MG63 (cell line): Measurements from ENCODE around the gene COPS4. TPM values are rescaled to one million over a fixed set of nuclear protein-coding genes. Genes with fewer than 3 reads are reported as not detected.
"Not testable (repeated sequence)": the region's sequence is repeated elsewhere in the genome, so short reads cannot be mapped to it uniquely, and the experiment has no call there.

Source experiments
- DNase-seq: peaks from one replicate; pipeline ENCODE4 v3.0.0-alpha.2; 2020
- H3K27me3 ChIP-seq: fragments of 250-450 bp; sonication (Bioruptor Pico); 2 replicates; pipeline ENCODE4 v1.5.1; 2020; ENCODE audit warnings: mild to moderate bottlenecking, moderate library complexity
- H3K36me3 ChIP-seq: fragments of 250-450 bp; sonication (Bioruptor Pico); 2 replicates; pipeline ENCODE4 v1.5.1; 2020; ENCODE audit warnings: mild to moderate bottlenecking, moderate library complexity
- H3K4me3 ChIP-seq: fragments of 250-450 bp; sonication (Bioruptor Pico); 2 replicates; pipeline ENCODE4 v1.5.1; 2020; ENCODE audit warnings: mild to moderate bottlenecking, moderate library complexity
- H3K9me3 ChIP-seq: fragments of 250-450 bp; sonication (Bioruptor Pico); 2 replicates; pipeline ENCODE4 v1.5.1; 2020; ENCODE audit warnings: mild to moderate bottlenecking, moderate library complexity
- total RNA-seq: library from RNA; depleted of rRNA; stranded (reverse); fragments of >200 nt; shearing (Covaris generic); gene quantifications from 2 replicates; pipeline ENCODE4 v1.2.3, GENCODE V29; 2014; ENCODE audit warnings: low replicate concordance

The COPS4 gene
- total RNA-seq, 1 experiment from 2014 or later, result 127 TPM

GRCh38 chr4:83065266-83065665, 30.3 kb downstream of the COPS4 start:
- H3K36me3 ChIP-seq, result peaks cover 3% of the 10 kb centered on the region
- H3K9me3 ChIP-seq, result no peaks in the 10 kb centered on the region
- H3K4me3 ChIP-seq, result no peak overlapping the region
- H3K27me3 ChIP-seq, result no peaks in the 10 kb centered on the region
- DNase-seq, result no peak

DNA sequence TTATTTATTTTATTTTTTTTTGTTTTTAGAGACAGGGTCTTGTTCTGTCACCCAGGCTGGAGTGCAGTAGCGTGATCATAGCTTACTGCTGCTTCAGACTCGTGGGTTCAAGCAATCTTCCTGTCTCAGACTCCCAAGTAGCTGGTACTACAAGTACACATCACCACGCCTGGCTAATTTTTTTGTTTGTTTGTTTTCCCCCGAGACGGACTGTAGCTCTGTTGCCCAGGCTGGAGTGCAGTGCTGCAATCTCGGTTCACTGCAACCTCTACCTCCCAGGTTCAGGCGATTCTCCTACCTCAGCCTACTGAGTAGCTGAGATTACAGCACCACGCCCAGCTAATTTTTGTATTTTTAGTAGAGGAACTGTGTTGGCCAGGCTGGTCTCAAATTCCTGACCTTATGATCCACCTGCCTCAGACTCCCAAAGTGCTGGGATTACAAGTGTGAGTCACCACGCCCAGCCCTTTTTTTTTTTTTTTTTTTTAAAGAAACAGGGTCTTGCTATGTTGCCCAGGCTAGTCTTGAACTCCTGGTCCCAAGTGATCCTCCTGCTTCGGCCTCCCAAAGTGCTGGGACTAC, 32.2 kb downstream of the COPS4 start:
- Histone ChIP-seq H3K4me3 (no peak overlapping the region), H3K9me3 (no peaks in the 10 kb centered on the region), H3K27me3 (no peaks in the 10 kb centered on the region), H3K36me3 (peaks cover 3% of the 10 kb centered on the region)
- no peak for DNase-seq

DNA sequence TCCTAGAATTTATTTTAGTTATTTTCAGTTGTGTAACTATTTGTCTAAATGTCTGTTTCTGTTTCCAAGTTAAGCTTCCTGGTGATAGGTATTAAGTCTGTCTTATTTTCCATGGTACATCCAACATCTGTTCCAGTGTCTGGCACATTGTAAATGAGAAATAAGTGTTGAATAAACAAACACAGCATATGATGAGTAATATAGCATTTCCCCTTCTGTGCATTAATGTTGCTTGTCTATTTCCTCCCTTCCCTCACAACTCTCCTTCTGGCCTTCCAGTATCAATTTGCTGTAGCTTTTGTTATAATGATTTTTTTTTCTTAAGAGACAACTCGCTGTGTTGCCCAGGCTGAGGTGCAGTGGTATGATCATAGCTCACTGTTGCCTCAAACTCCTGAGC, 36.1 kb downstream of the COPS4 start:
- Histone ChIP-seq H3K9me3 (no peaks in the 10 kb centered on the region), H3K27me3 (no peaks in the 10 kb centered on the region), H3K36me3 (peaks cover 10% of the 10 kb centered on the region), H3K4me3 (no peak overlapping the region)
- DNase-seq, result no peak

GRCh38 chr4:83074086-83074704, 39.2 kb downstream of the COPS4 start:
- H3K4me3 ChIP-seq, result no peak overlapping the region
- no peaks in the 10 kb centered on the region for H3K27me3 ChIP-seq
- no peak for DNase-seq
- no peaks in the 10 kb centered on the region for H3K9me3 ChIP-seq
- H3K36me3 ChIP-seq, result peaks cover 7% of the 10 kb centered on the region

- not testable (repeated sequence) for H3K4me3 ChIP-seq, H3K27me3 ChIP-seq, DNase-seq, H3K36me3 ChIP-seq, H3K9me3 ChIP-seq
Observed at GRCh38 chr4:83074783-83075182, 39.8 kb downstream of the COPS4 start.

- peaks cover 7% of the 10 kb centered on the region for H3K36me3 ChIP-seq
- no peak for DNase-seq
- no peaks in the 10 kb centered on the region for H3K27me3 ChIP-seq
- no peaks in the 10 kb centered on the region for H3K9me3 ChIP-seq
- no peak overlapping the region for H3K4me3 ChIP-seq
Observed at GRCh38 chr4:83075311-83076095, 40.5 kb downstream of the COPS4 start.

DNA sequence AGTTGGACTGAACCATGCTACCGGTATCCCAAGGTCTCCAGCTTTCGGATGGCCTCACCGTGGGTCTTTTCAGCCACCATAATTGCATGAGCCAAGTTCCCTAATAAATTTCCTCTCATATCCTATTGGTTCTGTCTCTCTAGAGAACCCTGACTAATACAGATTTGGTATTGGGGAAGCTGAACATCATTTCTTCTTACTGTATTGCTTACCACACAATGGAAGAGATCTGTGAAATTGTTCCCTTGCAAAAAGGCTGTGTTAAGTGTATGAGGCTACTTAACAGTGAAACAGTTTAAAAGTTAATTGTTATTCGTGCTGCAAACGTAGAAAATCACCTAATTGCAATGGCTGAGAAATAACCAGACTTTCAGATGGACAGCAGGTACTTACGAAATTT, 45.6 kb downstream of the COPS4 start:
- DNase-seq, result no peak
- Histone ChIP-seq H3K27me3 (no peaks in the 10 kb centered on the region), H3K4me3 (no peak overlapping the region), H3K9me3 (no peaks in the 10 kb centered on the region), H3K36me3 (peaks cover 4% of the 10 kb centered on the region; the same call in 1 of the 2 replicates)

DNA sequence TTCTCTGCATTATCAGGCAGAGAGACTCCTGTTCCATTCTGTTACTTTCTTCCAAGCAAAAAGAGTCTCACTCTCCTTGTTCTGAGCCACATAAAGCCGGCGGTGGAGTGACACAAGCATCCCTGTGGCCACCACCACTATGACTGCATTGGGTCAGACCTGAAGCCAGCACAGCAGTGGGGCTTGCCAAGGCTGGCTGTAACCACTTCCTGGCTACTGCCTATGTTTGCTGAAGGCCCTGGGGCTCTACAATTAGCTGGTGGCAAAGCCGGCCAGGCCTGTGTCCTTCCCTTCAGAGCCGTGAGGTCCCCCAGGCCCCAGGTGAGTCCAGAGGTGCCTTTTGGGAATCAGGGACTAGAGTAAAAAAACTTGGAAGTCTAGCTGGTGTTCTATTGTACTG, 47.8 kb downstream of the COPS4 start:
- DNase-seq, result peak; percentile 46

GRCh38 chr4:83083925-83084475, 49.0 kb downstream of the COPS4 start:
- no peaks in the 10 kb centered on the region for H3K27me3 ChIP-seq
- DNase-seq, result no peak
- no peaks in the 10 kb centered on the region for H3K36me3 ChIP-seq
- no peak overlapping the region for H3K4me3 ChIP-seq
- H3K9me3 ChIP-seq, result no peaks in the 10 kb centered on the region

More for the DNA sequence above, 47.8 kb downstream of the COPS4 start:
- no peak overlapping the region for H3K4me3 ChIP-seq
- no peaks in the 10 kb centered on the region for H3K36me3 ChIP-seq
- no peaks in the 10 kb centered on the region for H3K27me3 ChIP-seq
- H3K9me3 ChIP-seq, result no peaks in the 10 kb centered on the region

DNA sequence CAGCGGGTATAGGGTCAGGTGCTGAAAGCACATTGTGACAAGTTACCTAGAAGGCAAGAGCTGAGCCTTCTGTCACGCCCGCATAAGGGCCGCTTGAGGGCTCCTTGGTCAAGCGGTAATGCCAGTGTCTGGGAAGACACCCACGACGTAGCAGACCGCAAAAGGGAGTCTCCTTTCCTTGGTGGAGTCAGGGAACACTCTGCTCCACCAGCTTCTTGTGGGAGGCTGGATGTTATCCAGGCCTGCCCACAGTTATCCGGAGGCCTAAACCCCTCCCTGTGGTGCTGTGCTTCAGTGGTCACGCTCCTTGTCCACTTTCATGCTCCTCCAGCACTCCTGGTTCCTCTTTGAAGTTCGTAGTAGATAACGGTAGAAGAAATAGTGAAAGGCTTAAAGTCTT, 50.0 kb downstream of the COPS4 start:
- not testable (repeated sequence) for H3K4me3 ChIP-seq, H3K27me3 ChIP-seq, DNase-seq, H3K36me3 ChIP-seq, H3K9me3 ChIP-seq

DNA sequence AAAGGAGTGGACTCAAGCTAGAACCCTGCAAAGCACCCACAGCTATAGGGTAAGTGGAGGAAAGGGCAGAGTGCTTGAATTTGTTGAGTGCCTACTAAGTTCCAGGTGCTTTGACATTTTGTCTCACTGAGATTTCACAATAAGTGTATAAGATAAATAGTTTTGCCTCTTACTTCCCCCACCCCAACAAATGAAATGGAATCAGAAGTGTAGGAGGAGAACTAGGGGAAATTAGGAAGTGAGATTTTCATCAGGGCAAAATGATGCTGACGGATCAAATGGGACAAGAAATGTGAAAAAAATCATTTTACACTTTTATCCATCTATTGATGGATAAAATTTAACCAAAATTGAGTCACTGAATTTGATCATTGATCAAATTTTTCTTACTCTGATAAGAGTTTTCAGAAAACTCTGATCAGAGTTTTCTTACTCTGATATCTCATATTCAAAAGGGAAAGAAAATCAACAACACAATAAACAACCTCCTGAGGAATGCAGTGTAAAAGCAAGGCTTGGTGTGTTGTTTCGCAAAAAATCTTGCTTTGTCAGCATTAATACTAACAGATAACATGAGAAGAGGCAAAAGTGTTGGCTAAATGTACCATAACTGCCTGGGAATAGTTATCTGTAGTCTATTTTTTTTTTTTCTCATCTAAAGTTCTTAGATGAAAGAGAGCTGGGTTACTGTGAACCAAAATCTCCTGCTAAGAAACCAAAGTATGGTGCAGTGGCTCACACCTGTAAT, 54.6 kb downstream of the COPS4 start:
- no peaks in the 10 kb centered on the region for H3K9me3 ChIP-seq
- no peaks in the 10 kb centered on the region for H3K36me3 ChIP-seq
- DNase-seq, result no peak
- no peaks in the 10 kb centered on the region for H3K27me3 ChIP-seq
- H3K4me3 ChIP-seq, result no peak overlapping the region

DNA sequence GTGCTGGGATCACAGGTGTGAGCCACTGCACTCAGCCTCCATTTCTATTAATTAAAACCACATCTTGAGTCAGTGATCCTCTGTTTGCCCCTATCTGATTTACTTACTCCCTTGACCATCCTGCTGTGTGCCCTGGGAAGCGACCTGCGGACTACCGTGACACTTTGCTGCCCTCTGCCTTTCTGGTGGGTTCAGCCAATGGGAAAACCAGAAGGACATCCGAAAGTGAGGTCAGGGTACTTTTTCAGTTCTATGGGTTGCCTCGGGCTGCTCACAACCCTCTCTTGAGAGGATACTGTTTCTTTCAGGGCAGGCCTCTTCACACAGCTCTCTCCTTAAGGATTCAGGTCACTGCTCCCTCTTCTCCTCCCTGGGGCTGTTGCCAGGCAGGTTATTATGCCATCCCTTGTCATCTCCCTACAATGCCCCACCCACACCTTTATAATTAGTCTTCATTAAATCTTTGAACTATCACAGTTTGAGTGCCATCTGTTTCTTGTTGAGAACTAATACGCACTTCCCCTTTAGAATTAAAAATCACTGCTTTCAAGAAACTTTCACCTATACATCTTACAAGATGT, 58.2 kb downstream of the COPS4 start:
- DNase-seq, result no peak
- no peak overlapping the region for H3K4me3 ChIP-seq
- H3K36me3 ChIP-seq, result no peaks in the 10 kb centered on the region
- H3K9me3 ChIP-seq, result no peaks in the 10 kb centered on the region
- no peaks in the 10 kb centered on the region for H3K27me3 ChIP-seq

DNA sequence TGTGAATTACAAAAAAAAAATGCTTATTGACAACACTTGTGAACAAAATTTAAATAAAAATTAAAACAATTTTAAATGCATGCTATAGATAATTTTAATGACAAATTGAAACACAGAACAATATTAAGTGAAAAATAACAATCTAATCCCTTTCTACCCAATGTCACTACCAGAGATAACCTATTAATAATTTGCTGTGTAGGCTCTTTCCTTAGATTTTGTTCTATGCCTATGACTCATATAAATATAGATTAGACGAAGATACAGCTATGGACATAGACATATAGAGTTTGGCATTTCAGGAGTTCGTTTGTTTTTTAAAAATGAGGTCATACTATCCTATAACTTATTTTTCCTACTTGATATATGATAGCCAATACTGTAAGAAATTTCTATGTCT, 61.4 kb downstream of the COPS4 start:
- no peak overlapping the region for H3K4me3 ChIP-seq
- H3K9me3 ChIP-seq, result no peaks in the 10 kb centered on the region
- H3K36me3 ChIP-seq, result no peaks in the 10 kb centered on the region
- H3K27me3 ChIP-seq, result no peaks in the 10 kb centered on the region
- DNase-seq, result no peak

GRCh38 chr4:83104991-83105390, 70.0 kb downstream of the COPS4 start:
- H3K27me3 ChIP-seq, result no peaks in the 10 kb centered on the region
- no peaks in the 10 kb centered on the region for H3K36me3 ChIP-seq
- no peak overlapping the region for H3K4me3 ChIP-seq
- DNase-seq, result no peak
- H3K9me3 ChIP-seq, result no peaks in the 10 kb centered on the region

GRCh38 chr4:83107631-83108030, 72.6 kb downstream of the COPS4 start:
- H3K9me3 ChIP-seq, result no peaks in the 10 kb centered on the region
- no peak overlapping the region for H3K4me3 ChIP-seq
- H3K36me3 ChIP-seq, result no peaks in the 10 kb centered on the region
- no peak for DNase-seq
- no peaks in the 10 kb centered on the region for H3K27me3 ChIP-seq

DNA sequence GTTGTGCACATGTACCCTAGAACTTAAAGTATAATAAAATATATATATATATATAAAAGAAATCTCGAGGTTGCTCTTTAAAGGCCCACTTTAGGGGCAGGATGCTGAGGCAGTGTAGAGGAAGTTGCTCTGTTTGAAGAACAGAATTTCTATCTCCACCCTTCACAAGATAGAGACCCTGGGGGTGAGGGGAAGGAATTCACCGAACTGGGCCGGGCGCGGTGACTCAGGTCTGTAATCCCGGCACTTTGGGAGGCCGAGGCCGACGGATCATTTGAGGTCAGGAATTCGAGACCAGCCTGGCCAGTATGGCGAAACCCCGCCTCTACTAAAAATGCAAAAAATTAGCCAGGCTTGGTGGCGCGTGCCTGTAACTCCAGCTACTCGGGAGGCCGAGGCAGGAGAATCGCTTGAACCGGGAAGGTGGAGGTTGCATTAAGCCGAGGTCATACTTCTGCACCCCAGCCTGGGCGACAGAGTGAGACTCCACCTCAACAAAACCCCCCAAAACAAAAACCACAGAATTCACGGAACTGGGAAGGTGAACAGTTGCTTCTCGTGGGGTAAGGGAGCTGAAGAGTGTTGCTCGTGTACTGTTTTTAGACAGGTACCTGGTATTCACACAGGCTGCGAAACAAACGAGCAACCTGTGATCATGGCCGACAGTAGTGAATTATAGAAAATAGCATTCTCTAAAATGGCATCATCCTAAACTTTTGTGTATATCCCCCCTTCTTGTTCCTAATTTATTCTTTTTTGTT, 73.3 kb downstream of the COPS4 start:
- no peaks in the 10 kb centered on the region for H3K36me3 ChIP-seq
- DNase-seq, result no peak
- H3K27me3 ChIP-seq, result no peaks in the 10 kb centered on the region
- H3K4me3 ChIP-seq, result no peak overlapping the region
- no peaks in the 10 kb centered on the region for H3K9me3 ChIP-seq
